Raji (cell line): ENCODE measurements around the gene DDX1.

Experiments
- POLR2A ChIP-seq: IDR thresholded peaks from 2 replicates; pipeline ENCODE4 v1.6.1; 2011; ENCODE audit warnings: low read depth, low read length, control low read depth; ENCODE audit not compliant: insufficient read depth

DDX1 gene

GRCh38 chr2:15673919-15674636, 82.4 kb downstream of the DDX1 start:
- TF ChIP-seq POLR2A: no peak

- no peak for TF ChIP-seq POLR2A
Measured at GRCh38 chr2:15674637-15675455, 83.2 kb downstream of the DDX1 start.

GRCh38 chr2:15675456-15676195, 84.0 kb downstream of the DDX1 start:
- TF ChIP-seq POLR2A: no peak

GRCh38 chr2:15677141-15677843, 85.6 kb downstream of the DDX1 start:
- TF ChIP-seq POLR2A: no peak

GRCh38 chr2:15678346-15678745, 86.7 kb downstream of the DDX1 start:
- no peak for TF ChIP-seq POLR2A

- no peak for TF ChIP-seq POLR2A
Measured at GRCh38 chr2:15678909-15679308, 87.2 kb downstream of the DDX1 start.

- TF ChIP-seq POLR2A: no peak
Measured at GRCh38 chr2:15679386-15679924, 87.8 kb downstream of the DDX1 start.
